NCI-H460 (cell line): Measurements from ENCODE around the gene PPP2R5C. TPM values are rescaled to one million over a fixed set of nuclear protein-coding genes. Genes with fewer than 3 reads are reported as not detected.

Experiments
- DNase-seq: peaks from one replicate; pipeline ENCODE4 v3.0.0-alpha.2; 2016; ENCODE audit warnings: low read depth; ENCODE audit errors: extremely low read depth
- total RNA-seq: library from RNA; depleted of rRNA; stranded (reverse); fragments of >200 nt; shearing (Covaris generic); gene quantifications from 2 replicates; pipeline ENCODE4 v1.2.3, GENCODE V29; 2014

PPP2R5C gene
- total RNA-seq, 1 experiment from 2014 or later = 352 TPM

DNA sequence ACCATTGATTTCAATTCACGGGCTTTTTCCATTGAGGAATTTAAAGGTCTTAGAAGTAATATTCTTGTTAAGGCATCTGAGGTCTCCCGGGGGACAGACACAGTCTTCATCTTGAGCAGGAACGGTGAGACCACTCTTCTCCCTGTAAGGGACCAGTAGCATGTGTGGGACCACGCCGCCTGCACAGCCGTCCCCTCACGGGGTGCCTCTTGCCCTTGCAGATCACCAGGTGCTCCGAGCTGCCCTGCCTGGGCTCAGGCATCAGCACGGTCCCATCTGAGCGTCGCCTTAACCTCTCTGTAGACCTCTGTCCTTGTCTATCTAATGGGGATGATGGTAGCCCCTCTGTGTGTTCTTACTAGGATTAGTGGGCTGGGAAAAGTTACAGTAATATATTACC is 74.1 kb downstream of the PPP2R5C start:
- no peak for DNase-seq

DNA sequence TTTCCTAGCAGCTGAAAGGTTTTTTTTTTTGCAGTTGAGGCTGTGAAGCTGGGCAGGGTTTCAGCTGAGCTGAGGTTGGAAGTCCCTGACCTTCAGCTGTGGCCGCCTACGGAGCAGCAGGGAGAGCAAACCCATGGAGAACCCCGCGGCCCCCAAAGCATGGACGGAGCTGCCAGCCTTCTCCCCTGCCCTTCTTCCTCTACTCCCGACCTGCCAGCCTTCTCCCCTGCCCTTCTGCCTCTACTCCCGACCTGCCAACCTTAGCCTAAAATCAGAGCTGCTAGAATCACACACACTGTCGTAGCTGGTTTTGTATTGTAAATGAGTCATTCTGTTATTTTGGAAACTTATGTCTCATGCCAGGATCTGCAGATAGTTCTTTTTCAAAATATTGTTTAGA is 74.6 kb downstream of the PPP2R5C start:
- DNase-seq = no peak

DNA sequence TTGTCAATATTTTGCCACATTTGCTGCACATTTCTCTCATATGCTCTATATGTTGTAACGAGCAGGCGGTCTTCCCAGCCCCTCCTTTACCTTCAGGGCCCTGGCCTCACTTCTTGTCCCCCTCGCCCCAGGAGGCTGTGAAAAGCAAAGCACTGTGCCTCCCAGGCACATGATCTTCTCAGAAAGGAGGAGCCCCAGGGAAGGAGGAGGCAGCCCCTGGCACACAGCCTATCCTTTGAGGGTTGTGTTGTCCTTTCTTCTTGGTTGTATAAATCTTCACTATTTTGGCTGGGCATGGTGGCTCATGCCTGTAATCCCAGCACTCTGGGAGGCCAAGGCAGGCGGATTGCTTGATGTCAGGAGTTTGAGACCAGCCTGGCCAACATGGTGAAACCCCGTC is 77.0 kb downstream of the PPP2R5C start:
- no peak for DNase-seq

DNA sequence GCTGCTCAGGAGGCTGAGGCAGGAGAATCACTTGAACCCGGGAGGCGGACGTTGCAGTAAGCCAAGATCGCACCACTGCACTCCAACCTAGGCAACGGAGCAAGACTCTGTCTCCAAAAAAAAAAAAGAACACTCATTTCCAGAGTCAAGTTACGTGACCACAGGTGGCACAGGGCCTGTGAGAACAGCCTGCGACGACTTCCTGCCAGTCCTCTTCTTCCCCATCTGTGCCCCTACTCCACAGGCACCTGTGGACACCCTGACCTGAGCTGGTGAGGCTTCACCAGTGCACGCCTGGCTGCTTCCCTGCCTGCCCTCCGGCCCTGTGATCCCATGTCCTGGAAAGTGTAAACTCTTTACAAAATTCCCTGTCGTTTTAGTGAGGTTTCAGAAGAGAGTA is 77.7 kb downstream of the PPP2R5C start:
- DNase-seq = no peak

DNA sequence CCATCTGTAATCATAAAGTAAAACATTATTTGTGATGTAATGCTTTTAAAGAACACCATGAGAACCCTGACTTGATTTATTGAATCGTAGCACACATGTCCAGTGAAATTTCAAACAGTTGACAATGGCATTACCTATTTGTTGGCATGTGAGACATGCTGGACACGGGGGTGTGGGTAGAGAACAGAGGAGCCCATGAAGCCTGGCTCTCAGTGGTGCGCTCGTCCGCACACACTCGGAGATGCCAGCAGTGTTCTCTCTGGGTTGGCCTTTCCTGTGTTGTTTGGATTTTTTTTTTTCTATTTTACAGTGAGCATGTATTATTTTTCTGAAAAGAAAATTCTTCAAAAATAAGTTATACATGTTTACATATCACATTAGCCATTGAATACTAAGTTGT is 78.2 kb downstream of the PPP2R5C start:
- no peak for DNase-seq

DNA sequence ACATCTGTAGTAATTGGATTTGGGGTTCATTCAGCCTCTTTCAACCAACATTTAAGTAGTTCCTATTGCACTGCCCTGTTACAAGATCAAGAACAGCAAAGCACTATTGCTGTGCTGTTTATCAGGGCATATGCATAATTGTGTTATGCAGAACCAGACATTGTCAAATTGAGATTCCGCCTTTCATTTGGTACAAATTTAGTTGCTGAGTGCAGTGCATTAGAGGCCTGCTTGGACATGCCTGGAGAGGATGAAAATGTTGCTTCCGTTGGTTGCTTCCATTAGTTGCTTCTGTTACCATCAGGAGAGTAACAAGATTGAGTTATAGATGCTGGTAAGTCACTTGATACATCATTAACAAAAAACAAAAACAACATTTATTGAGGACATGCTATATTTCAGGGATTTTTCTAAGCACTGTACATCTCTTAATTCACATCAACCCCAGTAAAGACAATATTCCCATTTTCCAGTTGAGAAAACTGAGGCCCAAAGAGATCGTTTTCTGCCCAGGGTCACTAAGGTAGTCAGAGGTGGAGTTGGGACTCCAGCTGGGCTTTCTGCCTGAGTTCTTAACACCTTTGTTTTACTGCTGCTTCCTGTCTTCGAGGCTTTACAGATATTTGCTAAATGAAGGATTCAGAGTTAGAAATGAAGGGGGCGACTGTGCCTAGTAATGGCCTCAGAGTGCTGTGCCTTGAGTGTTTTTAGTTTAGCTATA is 79.3 kb downstream of the PPP2R5C start:
- no peak for DNase-seq

DNA sequence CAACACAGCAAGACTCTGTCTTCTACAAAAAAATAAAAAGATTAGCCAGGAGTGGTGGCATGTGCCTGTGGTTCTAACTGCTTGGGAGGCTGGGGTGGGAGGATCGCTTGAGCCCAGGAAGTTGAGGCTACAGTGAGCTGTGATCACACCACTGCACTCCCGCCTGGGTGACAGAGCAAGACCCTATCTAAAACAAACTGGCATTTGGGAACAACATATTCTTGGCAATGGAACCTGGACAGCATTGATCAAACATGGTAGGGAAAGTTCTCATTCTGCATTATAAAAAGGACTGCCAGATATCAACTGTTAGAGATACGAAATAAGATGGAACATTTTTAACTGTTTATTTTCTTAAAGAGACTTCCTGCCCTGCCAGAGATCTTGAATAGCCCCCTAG is 81.5 kb downstream of the PPP2R5C start:
- DNase-seq = no peak

DNA sequence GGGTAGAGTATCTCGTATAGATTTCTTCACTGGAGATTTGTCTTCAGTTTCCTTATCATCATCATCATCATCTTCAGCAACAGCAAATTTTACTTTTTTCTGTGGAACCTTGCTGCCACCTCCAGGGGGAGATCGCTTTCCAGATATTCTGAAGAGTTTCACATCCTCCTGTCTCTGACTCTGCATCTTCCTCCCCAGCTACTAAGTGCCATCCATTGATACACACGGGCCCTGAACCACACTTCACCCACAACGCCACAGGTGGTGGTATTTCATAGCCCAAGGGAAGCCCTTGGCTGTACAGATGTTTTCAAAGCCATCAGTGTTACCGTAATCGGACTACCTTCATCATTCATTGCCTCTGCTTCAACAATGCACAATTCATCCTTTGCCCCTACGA is 82.2 kb downstream of the PPP2R5C start:
- no peak for DNase-seq

DNA sequence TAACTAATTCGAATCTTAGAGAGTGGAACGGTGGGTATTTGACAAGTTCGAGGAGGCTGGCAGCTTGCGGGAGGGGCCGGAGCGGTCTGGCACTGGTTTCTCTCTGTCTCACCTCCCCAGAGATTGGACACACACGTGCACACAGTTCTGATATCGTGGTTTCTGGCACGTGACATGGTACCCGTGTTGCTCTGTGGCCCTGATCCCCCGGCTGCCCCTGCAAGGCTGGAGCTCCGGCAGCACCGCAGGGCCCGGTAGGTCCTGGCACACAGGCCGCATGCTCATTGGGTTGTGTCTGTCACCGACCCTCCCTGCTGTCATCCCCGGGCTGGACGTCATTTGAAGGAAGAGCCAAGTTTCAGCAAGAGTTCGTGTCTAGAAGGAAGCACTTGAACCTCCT is 82.7 kb downstream of the PPP2R5C start:
- no peak for DNase-seq

DNA sequence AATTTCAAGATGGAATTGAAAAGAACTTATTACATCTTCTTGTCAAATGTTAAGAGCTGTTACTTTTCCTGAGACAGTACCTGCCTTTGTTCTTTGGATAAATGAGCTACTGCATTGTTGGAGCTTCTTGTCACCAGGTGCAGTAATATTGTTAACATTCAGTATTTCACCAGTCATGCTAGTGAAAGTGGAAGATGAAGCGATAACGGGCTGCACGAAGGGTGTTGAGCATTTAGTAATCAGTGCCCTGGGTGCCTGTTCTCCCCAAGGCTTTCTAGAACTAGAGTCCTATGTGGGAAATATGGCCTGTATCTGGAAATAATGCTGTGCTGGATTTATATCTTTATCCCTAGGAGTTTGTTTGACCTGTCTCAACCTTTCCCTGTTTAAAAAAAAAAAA is 83.2 kb downstream of the PPP2R5C start:
- DNase-seq = no peak

DNA sequence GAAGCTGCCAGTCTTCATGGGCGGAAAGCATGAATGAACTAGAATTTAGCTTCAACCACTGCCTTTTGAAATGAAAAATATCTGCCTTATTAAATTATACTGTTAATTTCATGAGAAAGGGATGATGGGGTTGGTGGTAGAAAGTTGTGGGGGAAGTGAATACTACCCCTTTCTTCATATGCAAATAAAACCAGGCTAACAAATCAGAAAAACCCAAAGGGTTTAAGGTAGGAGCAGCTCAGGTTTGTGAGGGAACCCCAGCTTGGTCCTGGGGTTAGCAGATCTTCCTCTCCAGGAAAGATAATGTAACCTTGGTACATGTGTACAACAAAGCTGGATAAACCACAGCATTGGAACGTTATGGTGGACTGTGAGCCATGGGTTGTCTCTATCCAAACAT is 84.0 kb downstream of the PPP2R5C start:
- DNase-seq = no peak

DNA sequence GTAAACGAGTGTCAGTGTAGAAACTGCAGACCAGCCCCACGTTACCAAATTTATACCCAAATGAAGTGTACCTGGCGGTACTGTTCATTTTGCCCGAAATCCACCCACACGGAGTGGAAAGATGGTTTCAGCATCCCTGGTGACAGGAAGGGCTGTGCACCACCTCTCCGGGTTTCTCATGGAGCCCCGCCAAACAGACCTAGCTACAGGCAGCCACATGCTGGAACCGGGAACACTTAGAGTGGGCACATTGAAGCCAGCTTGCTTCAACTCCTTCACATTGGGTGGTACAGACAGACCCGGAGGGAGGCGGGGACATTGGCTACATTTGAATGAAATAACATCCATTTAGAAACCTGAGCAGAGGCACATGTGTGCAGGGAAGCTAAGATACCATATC is 84.4 kb downstream of the PPP2R5C start:
- no peak for DNase-seq

DNA sequence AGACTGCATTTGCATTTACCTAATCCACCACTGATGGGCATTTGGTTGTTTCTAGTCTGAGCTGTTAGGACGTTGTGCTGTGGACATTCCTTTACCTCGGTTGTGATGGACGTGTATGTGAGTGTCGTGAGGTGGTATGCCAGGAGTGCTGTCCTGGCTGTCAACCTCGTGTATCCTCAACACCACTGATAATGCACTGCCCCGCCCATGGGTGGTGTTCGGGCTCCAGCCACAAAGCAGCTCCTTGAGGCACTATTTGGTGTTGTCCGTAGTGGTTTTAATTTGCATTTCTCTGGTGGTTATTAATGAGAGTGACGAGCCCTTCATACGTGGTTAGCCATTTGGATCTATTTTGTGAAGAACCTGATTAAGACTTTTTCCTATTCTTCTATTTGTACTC is 87.6 kb downstream of the PPP2R5C start:
- no peak for DNase-seq

DNA sequence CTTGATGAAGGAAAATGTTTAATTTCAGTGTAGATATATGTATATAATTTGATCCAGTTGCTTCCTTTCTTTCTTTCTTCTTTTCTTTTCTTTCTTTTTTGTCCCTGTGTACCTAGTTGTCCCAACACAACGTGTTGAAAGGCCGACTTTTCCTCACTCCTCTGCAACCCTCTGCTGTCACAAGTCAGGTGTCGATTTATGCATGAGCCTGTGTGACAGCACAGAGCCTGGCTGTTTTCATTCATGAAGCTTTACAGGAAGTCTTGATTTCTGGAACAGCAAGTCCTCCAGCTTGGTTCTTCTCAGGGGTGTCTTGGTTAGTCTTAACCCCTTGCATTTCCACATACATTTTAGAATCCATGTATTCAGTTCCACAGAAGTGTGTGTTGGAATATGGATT is 88.1 kb downstream of the PPP2R5C start:
- DNase-seq = no peak

DNA sequence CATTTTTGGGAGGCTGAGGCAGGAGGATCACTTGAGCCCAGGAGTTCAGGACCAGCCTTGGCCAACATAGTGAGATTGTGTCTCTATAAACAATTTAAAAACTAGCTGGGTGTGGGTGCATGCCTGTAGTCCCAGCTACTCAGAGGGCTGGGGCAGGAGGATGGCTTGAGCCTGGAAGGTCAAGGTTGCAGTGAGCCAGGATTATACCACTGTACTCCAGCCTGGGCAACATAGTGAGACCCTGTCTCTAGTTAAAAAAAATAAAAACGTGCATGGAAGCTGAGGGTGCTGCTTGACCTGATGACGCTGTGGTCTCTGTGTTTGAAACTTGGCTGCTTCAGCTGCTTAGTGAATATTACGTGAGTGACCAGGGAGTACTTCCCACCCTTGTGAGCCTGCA is 89.7 kb downstream of the PPP2R5C start:
- DNase-seq = no peak

DNA sequence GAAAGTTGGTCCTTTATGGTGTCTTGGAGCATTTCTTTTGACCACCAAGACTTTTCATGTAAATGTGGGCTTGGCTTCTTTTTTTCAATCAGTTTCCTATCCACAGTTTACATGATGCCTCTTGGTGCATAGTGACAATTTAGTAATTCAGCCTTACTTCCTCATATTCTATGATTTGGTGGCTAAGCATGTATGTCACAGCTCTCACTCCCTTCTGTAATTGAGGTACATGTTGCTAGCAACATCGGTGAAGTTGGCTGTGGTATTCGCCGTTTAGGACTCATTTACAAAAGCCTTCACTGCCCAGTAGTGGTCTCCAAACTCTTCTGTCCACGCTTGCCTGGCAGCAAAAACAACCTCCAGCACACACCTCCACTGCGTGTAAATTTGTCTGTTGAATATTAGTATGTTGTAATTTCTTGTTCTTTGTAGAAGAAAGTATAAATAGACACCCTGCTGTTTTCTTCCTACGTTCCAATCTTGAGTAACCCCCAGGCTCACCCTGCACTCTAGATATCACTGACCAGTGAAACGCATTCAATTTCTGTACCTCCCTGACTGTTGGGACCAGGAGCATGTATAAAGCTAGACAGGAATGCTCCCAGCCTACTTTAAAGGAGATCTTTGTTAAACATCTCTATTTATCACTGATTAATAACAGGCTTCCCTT is 90.4 kb downstream of the PPP2R5C start:
- DNase-seq = no peak

DNA sequence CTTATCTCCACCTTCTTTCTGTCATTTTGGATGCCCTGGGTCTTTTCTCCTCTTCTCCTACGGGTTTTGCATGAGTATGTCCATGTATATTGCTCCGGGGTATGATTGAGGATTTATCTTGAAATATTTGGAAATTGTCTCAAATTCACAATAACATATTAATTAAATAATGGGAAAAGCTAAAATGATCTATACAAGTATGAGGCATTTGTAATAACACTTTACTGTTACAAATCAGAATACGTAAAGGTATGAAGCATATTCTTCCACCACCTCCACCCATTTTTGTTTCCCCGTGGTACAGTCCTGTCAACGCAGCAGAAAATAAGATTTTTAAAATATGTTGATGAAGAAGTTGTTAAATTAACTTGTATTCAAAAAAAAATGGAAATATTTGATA is 91.3 kb downstream of the PPP2R5C start:
- DNase-seq = no peak

DNA sequence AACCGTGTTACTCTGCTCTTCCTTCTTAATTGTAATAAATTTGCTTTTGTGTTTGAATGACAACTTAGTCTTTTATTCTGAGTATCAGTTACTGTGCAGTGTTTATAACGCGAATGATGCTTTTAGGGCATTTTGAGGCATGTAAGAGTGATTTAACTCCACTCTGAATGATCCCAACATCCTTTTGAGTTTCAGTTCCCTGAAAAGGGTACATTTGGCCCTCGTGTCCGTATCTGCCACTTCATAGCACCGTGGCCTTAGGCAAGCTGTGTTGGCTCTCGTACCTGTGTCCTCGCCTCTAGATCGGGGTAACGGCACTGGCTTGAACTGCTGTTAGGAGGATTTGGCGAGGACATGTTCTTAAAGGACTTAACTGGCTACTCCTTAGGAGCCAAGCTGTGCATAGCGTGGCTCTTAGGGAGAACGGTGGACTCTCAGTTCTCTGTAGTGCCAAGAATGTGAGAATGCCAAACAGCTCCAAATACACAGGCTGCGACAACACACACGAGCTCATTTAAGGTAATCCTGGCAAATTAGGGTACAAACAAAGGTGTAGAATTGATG is 92.0 kb downstream of the PPP2R5C start:
- DNase-seq = no peak

DNA sequence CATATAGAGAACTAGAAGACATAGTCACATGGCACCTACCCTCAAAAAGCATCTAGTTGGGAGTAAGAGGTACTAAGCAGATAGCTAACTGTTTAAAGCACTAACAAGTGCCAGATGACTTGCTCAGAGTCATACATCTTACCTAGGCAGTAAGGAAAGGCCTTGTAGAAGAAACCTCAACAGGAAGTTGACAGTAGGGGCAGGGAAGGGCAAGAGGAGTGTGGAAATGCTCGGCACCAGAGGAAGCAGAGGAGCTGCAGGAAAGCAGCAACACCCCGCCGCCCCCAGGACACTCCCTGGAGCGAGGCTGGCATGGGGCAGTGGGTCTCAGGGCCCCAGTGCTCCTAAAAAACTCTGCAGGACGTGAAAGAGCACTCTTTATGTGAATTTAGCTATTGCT is 92.9 kb downstream of the PPP2R5C start:
- DNase-seq = no peak

DNA sequence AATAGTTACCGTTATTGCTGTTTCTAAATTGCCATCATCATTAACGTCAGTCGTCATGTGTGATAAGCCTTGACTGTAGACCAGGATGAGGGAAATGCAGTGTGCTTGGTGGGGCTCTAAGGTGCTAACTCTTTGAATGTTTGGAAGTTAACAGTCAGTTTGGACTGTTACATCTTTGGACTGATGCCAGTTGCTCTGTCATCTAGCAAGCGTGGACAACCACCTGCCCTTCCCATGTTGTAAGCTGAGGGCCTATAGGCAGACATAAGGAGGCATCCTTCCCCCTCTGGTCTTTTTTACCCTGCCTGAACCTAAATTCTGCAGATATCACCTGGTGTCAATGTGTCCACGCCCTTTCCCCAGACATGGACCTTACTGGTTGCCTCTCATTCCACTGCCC is 94.4 kb downstream of the PPP2R5C start:
- DNase-seq = no peak

DNA sequence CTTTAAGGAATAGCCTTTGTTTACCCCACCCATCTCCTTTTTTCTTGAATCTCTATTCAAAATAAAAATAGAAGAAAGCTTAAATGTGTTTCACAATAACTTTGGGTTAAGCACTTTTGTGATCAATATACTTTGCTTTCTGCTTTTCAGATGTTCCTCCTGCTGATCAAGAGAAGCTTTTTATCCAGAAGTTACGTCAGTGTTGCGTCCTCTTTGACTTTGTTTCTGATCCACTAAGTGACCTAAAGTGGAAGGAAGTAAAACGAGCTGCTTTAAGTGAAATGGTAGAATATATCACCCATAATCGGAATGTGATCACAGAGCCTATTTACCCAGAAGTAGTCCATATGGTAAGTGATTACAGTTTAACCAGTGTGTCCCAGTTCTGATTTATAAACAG is 95.0 kb downstream of the PPP2R5C start:
- no peak for DNase-seq

DNA sequence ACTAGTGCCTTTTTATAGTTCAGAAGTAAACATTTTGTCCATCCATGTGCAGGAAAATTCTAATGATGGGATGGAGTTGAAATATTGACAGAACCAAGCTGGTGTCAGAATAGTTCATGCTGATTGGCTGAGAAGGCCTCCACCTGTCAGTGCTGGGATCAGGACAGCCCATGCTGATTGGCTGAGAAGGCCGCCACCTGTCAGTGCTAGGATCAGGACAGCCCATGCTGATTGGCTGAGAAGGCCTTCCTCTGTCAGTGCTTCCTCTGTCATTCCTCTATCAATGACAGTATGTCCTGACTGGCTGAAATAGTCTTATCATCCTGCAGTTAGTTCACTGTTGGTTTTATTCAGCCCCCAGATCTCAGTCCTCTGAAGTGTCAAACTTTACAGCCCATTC is 95.7 kb downstream of the PPP2R5C start:
- DNase-seq = no peak
